Measurements from ENCODE around the gene NPAS3.

Gene NPAS3

GRCh38 chr14:33110737-33111443 is 172.2 kb downstream of the NPAS3 start:
- Histone ChIP-seq H3K9me3 (ENCODE audit: insufficient read depth, low read length, severe bottlenecking) (no peaks in the 10 kb centered on the region), H3K27me3 (ENCODE audit: insufficient read depth, low read length, poor library complexity) (peaks cover 2% of the 10 kb centered on the region), H3K4me2 (ENCODE audit: insufficient read depth, low read length) (no peak overlapping the region), H3K4me3 (ENCODE audit: low read depth in 1 of 2, low read length in 2 of 2) (no peak overlapping the region), H3K27ac (ENCODE audit: low read length) (no peak overlapping the region), H3K9ac (ENCODE audit: low read depth, low read length) (no peak overlapping the region), H3K4me1 (ENCODE audit: insufficient read depth, low read length) (no peaks in the 10 kb centered on the region), H4K20me1 (ENCODE audit: insufficient read depth, low read length) (no peaks in the 10 kb centered on the region), H2AFZ (ENCODE audit: low read depth, low read length) (no peak overlapping the region), H3K79me2 (ENCODE audit: insufficient read depth, low read length) (no peaks in the 10 kb centered on the region), H3K36me3 (ENCODE audit: insufficient read depth, low read length) (no peaks in the 10 kb centered on the region)
- ATAC-seq (ENCODE audit: insufficient read depth, low read depth), result no peak
- DNase-seq, result no peak
- TF ChIP-seq, protein P1, sequence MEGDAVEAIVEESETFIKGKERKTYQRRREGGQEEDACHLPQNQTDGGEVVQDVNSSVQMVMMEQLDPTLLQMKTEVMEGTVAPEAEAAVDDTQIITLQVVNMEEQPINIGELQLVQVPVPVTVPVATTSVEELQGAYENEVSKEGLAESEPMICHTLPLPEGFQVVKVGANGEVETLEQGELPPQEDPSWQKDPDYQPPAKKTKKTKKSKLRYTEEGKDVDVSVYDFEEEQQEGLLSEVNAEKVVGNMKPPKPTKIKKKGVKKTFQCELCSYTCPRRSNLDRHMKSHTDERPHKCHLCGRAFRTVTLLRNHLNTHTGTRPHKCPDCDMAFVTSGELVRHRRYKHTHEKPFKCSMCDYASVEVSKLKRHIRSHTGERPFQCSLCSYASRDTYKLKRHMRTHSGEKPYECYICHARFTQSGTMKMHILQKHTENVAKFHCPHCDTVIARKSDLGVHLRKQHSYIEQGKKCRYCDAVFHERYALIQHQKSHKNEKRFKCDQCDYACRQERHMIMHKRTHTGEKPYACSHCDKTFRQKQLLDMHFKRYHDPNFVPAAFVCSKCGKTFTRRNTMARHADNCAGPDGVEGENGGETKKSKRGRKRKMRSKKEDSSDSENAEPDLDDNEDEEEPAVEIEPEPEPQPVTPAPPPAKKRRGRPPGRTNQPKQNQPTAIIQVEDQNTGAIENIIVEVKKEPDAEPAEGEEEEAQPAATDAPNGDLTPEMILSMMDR (IDR thresholded peaks at IDR 0.05; ENCODE audit: borderline replicate concordance, extremely low read depth, low read length, poor library complexity, severe bottlenecking), result no peak
- TF ChIP-seq EZH2 (IDR thresholded peaks at IDR 0.05; ENCODE audit: borderline replicate concordance, low read depth, low read length, severe bottlenecking), result no peak

DNA sequence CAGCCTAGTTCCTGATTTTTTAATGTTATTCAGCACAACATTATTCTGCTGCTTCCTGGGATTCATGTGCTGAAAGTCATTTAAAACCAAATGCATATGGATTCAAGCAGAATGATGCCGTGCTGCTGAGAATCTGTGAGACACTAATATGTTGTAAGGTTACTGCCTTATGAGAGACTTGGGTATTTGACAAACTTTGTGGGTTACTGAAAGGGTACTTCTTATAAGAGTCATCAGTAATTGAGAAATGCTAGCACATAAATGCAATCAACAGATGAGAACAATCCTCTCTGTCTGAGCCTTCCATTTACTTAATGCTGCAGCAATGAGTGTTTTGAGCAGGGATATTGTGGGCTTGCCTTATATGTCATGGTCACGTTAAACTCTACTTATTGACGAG is 175.7 kb downstream of the NPAS3 start:
- ATAC-seq (ENCODE audit: insufficient read depth, low read depth) (no peak), DNase-seq (no peak)
- Histone ChIP-seq H4K20me1 (ENCODE audit: insufficient read depth, low read length) (no peaks in the 10 kb centered on the region), H3K4me1 (ENCODE audit: insufficient read depth, low read length) (no peaks in the 10 kb centered on the region), H3K9ac (ENCODE audit: low read depth, low read length) (no peak overlapping the region), H3K36me3 (ENCODE audit: insufficient read depth, low read length) (no peaks in the 10 kb centered on the region), H3K4me2 (ENCODE audit: insufficient read depth, low read length) (no peak overlapping the region), H3K27ac (ENCODE audit: low read length) (no peak overlapping the region), H3K79me2 (ENCODE audit: insufficient read depth, low read length) (no peaks in the 10 kb centered on the region), H2AFZ (ENCODE audit: low read depth, low read length) (no peak overlapping the region), H3K27me3 (ENCODE audit: insufficient read depth, low read length, poor library complexity) (no peaks in the 10 kb centered on the region), H3K9me3 (ENCODE audit: insufficient read depth, low read length, severe bottlenecking) (no peaks in the 10 kb centered on the region), H3K4me3 (ENCODE audit: low read depth in 1 of 2, low read length in 2 of 2) (no peak overlapping the region)
- no peak for TF ChIP-seq EZH2 (IDR thresholded peaks at IDR 0.05; ENCODE audit: borderline replicate concordance, low read depth, low read length, severe bottlenecking)
- TF ChIP-seq, protein P1 (IDR thresholded peaks at IDR 0.05; ENCODE audit: borderline replicate concordance, extremely low read depth, low read length, poor library complexity, severe bottlenecking), result no peak

- Histone ChIP-seq H3K36me3 (ENCODE audit: insufficient read depth, low read length) (no peaks in the 10 kb centered on the region), H3K79me2 (ENCODE audit: insufficient read depth, low read length) (no peaks in the 10 kb centered on the region), H2AFZ (ENCODE audit: low read depth, low read length) (no peak overlapping the region), H3K9me3 (ENCODE audit: insufficient read depth, low read length, severe bottlenecking) (no peaks in the 10 kb centered on the region), H3K4me3 (ENCODE audit: low read depth in 1 of 2, low read length in 2 of 2) (no peak overlapping the region), H3K4me1 (ENCODE audit: insufficient read depth, low read length) (no peaks in the 10 kb centered on the region), H4K20me1 (ENCODE audit: insufficient read depth, low read length) (no peaks in the 10 kb centered on the region), H3K27me3 (ENCODE audit: insufficient read depth, low read length, poor library complexity) (no peaks in the 10 kb centered on the region), H3K27ac (ENCODE audit: low read length) (no peak overlapping the region), H3K9ac (ENCODE audit: low read depth, low read length) (no peak overlapping the region), H3K4me2 (ENCODE audit: insufficient read depth, low read length) (no peak overlapping the region)
- ATAC-seq (ENCODE audit: insufficient read depth, low read depth) (no peak), DNase-seq (no peak)
- TF ChIP-seq EZH2 (IDR thresholded peaks at IDR 0.05; ENCODE audit: borderline replicate concordance, low read depth, low read length, severe bottlenecking), result no peak
- TF ChIP-seq, protein P1 (IDR thresholded peaks at IDR 0.05; ENCODE audit: borderline replicate concordance, extremely low read depth, low read length, poor library complexity, severe bottlenecking), result no peak
Measured at GRCh38 chr14:33118668-33119067, 180.0 kb downstream of the NPAS3 start.

Data from DND-41 (cell line).